Activated CD4-positive, alpha-beta T cell treated with anti-CD3 and anti-CD28 coated beads, Interleukin-2, amount 50 U/mL, for 48 hours (primary cell): ENCODE measurements around the gene HENMT1.
"Not testable (repeated sequence)": the region's sequence is repeated elsewhere in the genome, so short reads cannot be mapped to it uniquely, and the experiment has no call there.

Experiments
- DNase-seq, 2 experiments: peaks; one replicate each; pipeline ENCODE4 v3.0.0-alpha.2; 2020

HENMT1 gene

GRCh38 chr1:108670131-108670773, 9.4 kb upstream of the HENMT1 start:
- no peak for DNase-seq

DNA sequence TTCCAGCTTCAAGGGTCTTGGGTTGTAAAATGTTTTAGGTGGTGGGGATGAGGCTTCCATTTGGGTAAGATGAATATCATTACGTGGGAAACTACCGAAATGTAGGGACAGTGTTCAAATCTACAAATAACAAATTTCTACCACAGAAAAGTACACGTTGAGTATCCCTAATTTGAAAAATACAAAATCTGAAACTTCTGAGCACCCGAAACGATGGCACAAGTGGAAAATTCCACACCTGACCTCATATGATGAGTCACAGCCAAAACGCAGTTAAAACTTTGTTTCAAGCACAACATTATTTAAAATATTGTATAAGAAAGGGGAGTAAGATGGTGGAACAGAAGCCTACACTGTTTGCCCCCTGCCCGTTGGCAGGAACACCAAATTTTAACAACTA, 8.8 kb upstream of the HENMT1 start:
- no peak for DNase-seq

- no peak for DNase-seq
These were observed 7.9 kb upstream of the HENMT1 start for GRCh38 chr1:108668777-108669176.

DNA sequence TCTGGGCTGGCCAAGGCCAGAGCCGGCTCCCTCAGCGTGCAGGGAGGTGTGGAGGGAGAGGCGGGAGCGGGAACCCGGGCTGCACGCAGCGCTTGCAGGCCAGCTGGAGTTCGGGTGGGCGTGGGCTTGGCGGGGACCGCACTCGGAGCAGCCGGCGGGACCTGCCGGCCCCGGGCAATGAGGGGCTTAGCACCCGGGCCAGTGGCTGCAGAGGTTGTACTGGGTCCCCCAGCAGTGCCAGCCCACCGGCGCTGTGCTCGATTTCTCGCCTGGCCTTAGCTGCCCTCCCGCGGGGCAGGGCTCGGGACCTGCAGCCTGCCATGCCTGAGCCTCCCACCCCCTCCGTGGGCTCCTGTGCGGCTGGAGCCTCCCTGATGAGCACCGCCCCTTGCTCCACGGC, 6.5 kb upstream of the HENMT1 start:
- not testable (repeated sequence) for DNase-seq

- DNase-seq = no peak
These were observed 4.9 kb upstream of the HENMT1 start for GRCh38 chr1:108665771-108666170.

- no peak for DNase-seq
These were observed 4.2 kb upstream of the HENMT1 start for GRCh38 chr1:108665067-108665466.

GRCh38 chr1:108664481-108664880, 3.6 kb upstream of the HENMT1 start:
- no peak for DNase-seq

DNA sequence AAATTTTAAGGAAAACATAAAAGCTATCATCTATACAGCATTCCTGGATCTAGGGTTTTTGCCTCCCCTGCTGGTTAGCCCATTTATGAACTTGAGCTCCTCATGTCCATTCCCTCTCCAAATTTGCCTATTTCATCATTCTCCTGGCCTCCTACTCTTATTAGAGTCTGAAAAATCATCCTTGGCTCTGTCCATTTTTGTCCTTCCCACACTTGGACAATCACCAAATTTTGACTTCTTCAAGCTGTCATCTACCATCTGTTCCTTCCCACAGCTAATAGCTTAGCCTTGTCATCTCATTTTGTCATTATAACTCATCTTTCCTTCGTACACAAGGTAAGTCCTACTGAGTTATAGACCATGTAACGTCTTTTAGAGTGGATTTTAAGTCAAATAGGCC, 2.2 kb upstream of the HENMT1 start:
- DNase-seq = no peak

GRCh38 chr1:108657356-108658080, 3.4 kb downstream of the HENMT1 start:
- DNase-seq = no peak

- DNase-seq = no peak
These were observed 7.3 kb downstream of the HENMT1 start for GRCh38 chr1:108653431-108654105.

DNA sequence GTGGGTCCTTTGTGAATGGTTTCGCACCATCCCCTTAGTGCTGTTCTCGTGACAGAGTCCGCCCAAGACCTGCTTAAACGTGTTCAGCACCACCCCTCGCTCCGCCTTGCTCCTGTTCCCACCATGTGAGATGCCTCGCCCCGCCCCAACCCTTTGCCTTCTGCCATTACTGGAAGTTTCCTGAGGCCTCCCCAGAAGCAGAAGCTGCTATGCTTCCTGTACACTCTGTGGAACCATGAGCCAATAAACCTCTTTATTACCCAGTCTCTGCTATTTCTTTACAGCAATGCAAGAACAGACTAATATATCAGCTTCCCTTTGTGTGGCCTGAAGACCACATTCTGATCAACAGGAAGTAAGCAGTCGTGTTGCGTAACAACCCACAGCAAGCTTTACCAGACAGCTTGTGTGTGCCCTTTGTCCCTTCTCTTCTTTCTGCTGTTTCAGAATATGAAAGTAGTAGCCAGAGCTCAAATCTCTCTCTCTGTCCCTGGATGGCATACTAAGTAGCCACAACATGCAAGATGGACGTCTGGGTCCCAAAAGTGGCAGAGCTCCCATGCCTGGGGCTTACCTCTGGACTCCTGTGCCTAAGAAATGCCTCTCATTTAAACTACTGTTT, 14.1 kb downstream of the HENMT1 start:
- peak; percentile 66 to 74 for DNase-seq

- no peak for DNase-seq
These were observed 14.6 kb downstream of the HENMT1 start for GRCh38 chr1:108646265-108646647.

- no peak for DNase-seq
These were observed 15.2 kb downstream of the HENMT1 start for GRCh38 chr1:108645564-108646184.

DNA sequence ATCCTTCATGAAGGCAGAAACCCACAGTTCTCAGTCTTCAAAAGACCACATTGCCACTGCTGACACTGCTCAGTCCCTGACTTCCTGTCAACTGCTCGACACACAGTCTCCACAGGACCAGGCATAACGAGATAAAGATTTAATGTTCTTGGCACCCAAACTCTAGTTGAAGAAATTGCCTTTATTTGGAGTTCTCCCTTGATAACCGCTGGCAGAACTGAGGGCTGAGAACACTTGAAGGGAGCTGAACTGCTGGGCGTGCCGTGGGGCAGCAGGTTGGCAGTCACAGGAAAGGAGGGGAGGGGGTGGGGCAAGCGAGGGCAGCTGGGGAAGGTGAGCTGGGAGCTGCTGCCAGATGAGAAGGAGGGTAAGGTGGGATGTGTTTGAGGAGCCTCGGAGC, 15.9 kb downstream of the HENMT1 start:
- DNase-seq = peak; percentile 50

- peak; percentile 32 to 38 for DNase-seq
These were observed 17.2 kb downstream of the HENMT1 start for GRCh38 chr1:108643492-108644335.

- not testable (repeated sequence) for DNase-seq
These were observed 20.0 kb downstream of the HENMT1 start for GRCh38 chr1:108640863-108641262.

DNA sequence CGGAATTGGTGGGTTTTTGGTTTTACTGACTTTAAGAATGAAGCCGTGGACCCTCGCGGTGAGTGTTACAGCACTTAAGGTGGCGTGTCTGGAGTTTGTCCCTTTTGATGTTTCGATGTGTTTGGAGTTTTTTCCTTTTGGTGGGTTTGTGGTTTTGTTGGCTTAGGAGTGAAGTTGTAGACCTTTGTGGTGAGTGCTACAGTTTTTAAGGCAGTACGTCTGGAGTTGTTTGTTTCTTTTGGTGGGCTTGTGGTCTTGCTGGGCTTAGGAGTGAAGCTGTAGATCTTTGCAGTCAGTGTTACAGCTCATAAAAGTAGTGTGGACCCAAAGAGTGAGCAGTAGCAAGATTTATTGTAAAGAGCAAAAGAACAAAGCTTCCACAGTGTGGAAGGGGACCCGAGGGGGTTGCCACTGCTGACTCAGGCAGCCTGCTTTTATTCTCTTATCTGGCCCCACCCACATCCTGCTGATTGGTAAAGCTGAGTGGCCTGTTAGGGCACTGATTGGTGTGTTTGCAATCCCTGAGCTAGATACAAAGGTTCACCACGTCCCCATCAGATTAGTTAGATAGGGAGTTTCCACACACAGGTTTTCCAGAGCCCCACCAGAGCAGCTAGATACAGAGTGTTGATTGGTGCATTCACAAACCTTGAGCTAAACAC, 20.9 kb downstream of the HENMT1 start:
- DNase-seq = peak in 1 of 2 experiments; percentile 50

DNA sequence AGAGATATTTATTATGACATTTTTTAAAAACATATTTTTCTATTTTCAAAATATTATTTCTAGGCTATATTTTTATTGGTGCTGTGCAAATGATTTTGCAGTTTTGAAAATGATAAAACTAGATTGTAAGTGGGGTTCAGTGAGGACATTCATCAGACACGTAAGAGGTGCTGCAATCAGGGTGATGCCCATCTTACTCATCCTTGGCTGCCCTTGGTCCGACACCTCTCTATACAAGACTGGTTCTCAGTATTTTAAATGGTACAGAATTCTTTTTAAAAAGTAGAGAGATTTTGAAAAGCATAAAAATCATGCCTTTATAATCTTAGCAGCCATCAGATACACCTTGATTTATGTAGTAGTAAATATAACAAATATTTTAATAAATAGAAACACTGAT, 24.0 kb downstream of the HENMT1 start:
- no peak for DNase-seq

GRCh38 chr1:108634521-108634920, 26.4 kb downstream of the HENMT1 start:
- DNase-seq = no peak

- DNase-seq = no peak
These were observed 32.2 kb downstream of the HENMT1 start for GRCh38 chr1:108628665-108629064.

GRCh38 chr1:108627951-108628350, 32.9 kb downstream of the HENMT1 start:
- no peak for DNase-seq

GRCh38 chr1:108627256-108627655, 33.6 kb downstream of the HENMT1 start:
- no peak for DNase-seq
